Uterus (tissue), 2 donors: ENCODE measurements around the gene P2RY4.

ENCODE experiments used
- CTCF ChIP-seq, 4 experiments: fragments of 200-600 bp in 2 of 4; fragments of 450-650 bp in 2 of 4; sonication (generic) in 2 of 4; IDR thresholded peaks; one replicate each; pipeline ENCODE4 v1.5.1; 2016 to 2019; ENCODE audit warnings: antibody characterized with exemption in 4 of 4, mild to moderate bottlenecking in 2 of 4, moderate library complexity in 1 of 4
- POLR2A ChIP-seq, 2 donors: fragments of 450-650 bp; IDR thresholded peaks; one replicate each; pipeline ENCODE4 v1.6.1; 2016; ENCODE audit warnings: antibody characterized with exemption in 2 of 2, mild to moderate bottlenecking in 1 of 2, moderate library complexity in 1 of 2

- no peak for TF ChIP-seq CTCF (IDR thresholded peaks at IDR 0.05)
- TF ChIP-seq POLR2A (IDR thresholded peaks at IDR 0.05), result no peak
Observed at GRCh38 chrX:70279081-70279480, 19.1 kb upstream of the P2RY4 start.
